ENCODE results near the gene PIP5K1B. TPM values are rescaled to one million over a fixed set of nuclear protein-coding genes. Genes with fewer than 3 reads are reported as not detected.

PIP5K1B gene
- total RNA-seq, 3 donors from 2014 or later, result 60.0 to 122 (median 73.3) TPM

DNA sequence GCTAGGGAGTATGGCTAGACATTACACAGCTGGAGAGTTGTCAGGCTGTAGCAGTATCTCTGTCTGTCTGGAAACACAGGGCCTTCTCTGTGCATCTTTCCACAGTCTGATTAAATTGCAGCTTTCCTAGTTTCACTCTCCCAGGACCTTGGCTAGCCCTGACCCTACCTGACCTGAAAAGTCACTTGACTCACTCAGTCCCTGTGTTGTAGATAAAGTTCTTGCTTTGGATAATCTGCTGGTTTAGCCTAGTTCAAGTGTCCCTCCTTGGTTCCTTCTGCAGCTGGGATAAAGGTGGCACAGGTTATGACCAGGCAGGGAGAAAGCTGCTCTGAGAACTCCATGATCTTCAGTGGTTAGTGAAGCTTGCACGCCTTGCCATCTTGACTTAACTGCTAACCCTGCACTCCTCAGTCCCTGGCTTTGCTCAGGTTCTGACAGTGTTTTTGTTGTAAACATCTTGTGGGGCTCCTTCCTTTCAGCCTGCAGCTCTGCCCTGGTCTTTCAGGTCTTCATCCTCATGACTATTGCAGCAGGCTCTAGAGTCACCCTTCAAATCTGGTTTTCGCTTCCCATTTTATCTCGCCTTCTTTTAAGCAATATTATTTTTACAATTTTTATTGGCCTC is 101.0 kb downstream of the PIP5K1B start:
- intact Hi-C loops (cut with DNase I, micrococcal nuclease), result no loop called here
- TF ChIP-seq, protein P1, sequence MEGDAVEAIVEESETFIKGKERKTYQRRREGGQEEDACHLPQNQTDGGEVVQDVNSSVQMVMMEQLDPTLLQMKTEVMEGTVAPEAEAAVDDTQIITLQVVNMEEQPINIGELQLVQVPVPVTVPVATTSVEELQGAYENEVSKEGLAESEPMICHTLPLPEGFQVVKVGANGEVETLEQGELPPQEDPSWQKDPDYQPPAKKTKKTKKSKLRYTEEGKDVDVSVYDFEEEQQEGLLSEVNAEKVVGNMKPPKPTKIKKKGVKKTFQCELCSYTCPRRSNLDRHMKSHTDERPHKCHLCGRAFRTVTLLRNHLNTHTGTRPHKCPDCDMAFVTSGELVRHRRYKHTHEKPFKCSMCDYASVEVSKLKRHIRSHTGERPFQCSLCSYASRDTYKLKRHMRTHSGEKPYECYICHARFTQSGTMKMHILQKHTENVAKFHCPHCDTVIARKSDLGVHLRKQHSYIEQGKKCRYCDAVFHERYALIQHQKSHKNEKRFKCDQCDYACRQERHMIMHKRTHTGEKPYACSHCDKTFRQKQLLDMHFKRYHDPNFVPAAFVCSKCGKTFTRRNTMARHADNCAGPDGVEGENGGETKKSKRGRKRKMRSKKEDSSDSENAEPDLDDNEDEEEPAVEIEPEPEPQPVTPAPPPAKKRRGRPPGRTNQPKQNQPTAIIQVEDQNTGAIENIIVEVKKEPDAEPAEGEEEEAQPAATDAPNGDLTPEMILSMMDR (IDR thresholded peaks at IDR 0.05), result no peak
- ATAC-seq, result no peak
- Histone ChIP-seq H3K4me1 (ENCODE audit: low read depth) (no peaks in the 10 kb centered on the region), H3K4me3 (no peak overlapping the region), H3K9me3 (no peaks in the 10 kb centered on the region), H3K36me3 (ENCODE audit: low read depth) (no peaks in the 10 kb centered on the region)
- DNase-seq, result no peak

DNA sequence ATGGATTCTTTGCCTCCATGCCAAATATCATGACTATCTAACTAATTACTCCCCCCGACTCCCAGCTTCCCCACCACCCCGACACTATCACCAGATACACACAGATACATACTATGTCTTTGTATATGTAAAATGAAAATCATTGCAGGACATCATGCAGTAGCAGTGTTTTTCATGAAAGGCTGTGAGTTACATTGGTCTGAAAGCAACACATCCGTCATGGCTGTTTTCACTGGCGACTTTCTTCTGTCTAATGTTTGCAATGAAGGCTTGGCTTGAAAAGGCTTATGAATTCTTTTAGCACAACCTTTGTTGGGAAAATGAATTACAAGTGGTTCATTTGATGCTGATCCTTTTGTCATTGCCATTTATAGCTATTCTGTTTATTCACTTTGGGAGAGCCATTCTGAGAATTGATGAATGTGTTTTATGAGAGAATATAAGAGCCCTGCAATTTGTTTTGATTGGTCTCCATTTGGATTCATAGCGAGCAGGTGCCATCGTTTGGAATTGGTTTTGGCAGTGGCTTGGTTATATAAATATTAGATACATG is 103.4 kb downstream of the PIP5K1B start:
- intact Hi-C loops (cut with DNase I, micrococcal nuclease), result no loop called here
- TF ChIP-seq, protein P1 (IDR thresholded peaks at IDR 0.05), result no peak

DNA sequence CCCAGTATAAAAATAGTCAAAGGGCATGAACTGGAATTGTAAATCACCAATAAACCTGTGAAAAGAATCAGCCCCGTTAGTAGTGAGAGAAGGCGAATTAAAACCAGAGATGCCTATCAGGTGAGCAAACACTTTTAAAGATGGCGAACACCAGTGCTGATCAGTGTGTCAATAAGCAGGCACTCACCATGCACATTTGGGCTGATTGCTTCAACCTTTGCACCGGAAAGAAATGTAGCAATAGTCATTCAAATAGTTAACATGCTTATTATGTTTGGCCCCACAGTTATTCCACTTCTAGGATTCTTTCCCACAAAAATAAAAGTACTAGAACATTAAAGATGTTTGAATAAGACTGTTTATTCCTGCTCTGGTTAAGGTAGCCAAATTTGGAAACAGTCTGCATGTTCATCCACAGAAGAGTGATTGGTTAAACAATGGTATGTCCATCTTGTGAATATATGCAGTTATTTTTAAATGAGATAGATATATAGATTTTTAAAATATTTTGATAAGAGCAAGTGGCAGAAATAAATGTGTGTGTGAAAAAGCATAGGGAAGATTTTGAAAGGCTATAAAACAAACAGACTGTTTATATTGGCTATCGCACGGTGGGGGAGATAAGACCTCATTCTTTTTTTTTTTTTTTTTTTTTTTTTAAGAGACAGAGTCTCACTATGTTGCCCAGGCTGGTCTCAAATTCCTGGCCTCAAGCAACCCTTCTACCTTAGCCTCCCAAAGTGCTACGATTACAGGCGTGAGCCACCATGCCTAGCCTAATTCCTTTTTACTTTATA is 112.2 kb downstream of the PIP5K1B start:
- H3K4me1 ChIP-seq (ENCODE audit: low read depth), result peaks cover 2% of the 10 kb centered on the region
- no peak overlapping the region for H3K4me3 ChIP-seq
- intact Hi-C loops (cut with DNase I, micrococcal nuclease), result no loop called here
- TF ChIP-seq, protein P1 (IDR thresholded peaks at IDR 0.05), result no peak
- peak; percentile 78 for ATAC-seq
- H3K36me3 ChIP-seq (ENCODE audit: low read depth), result no peaks in the 10 kb centered on the region
- H3K9me3 ChIP-seq, result no peaks in the 10 kb centered on the region
- no peak for DNase-seq

More for the DNA sequence above, 103.4 kb downstream of the PIP5K1B start:
- H3K4me3 ChIP-seq, result no peak overlapping the region
- DNase-seq, result no peak
- H3K9me3 ChIP-seq, result no peaks in the 10 kb centered on the region
- no peaks in the 10 kb centered on the region for H3K36me3 ChIP-seq (ENCODE audit: low read depth)
- no peaks in the 10 kb centered on the region for H3K4me1 ChIP-seq (ENCODE audit: low read depth)
- ATAC-seq, result no peak

DNA sequence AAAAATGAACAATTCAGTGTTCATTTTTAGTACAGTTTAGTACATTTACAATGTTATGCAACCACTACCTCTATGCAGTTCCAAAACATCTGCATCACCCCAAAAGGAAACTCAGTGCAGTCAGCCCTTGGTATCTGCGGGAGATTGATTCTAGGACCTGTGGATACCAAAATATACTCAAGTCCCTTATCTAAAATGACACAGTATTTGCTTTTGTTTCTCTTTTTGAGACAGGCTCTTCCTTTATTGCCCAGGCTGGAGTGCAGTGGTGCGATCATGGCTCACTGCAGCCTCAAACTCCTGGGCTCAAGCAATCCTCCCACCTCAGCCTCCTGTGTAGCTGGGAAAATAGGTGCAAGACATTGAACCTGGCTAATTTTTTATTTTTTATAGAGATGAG is 114.0 kb downstream of the PIP5K1B start:
- no peaks in the 10 kb centered on the region for H3K9me3 ChIP-seq
- no peak overlapping the region for H3K4me3 ChIP-seq
- TF ChIP-seq, protein P1 (IDR thresholded peaks at IDR 0.05), result no peak
- peaks cover 2% of the 10 kb centered on the region for H3K4me1 ChIP-seq (ENCODE audit: low read depth)
- DNase-seq, result no peak
- intact Hi-C loops (cut with DNase I, micrococcal nuclease), result no loop called here
- H3K36me3 ChIP-seq (ENCODE audit: low read depth), result no peaks in the 10 kb centered on the region
- ATAC-seq, result no peak

DNA sequence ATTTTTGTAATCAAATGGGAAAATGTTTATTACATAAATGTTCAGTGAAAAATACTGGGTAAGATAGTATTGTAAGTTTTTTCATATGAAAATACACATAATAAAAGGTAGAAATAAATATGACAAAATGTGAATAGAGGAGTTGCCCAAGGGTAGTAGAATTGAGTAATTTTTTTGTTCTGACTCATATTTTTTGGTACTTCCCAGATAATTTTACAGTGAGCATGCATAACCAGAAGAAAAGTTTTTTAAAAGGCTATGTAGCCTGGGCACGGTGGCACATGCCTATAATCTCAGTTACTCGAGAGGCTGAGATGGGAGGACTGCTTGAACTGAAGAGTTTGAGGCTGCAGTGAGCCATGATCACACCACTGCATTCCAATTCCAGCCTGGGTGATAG is 116.9 kb downstream of the PIP5K1B start:
- no peak overlapping the region for H3K4me3 ChIP-seq
- H3K4me1 ChIP-seq (ENCODE audit: low read depth), result peaks cover 2% of the 10 kb centered on the region
- DNase-seq (no peak), ATAC-seq (no peak)
- no peaks in the 10 kb centered on the region for H3K9me3 ChIP-seq
- no peaks in the 10 kb centered on the region for H3K36me3 ChIP-seq (ENCODE audit: low read depth)
- intact Hi-C loops (cut with DNase I, micrococcal nuclease), result no loop called here
- TF ChIP-seq, protein P1 (IDR thresholded peaks at IDR 0.05), result no peak
